Amniotic stem cell (primary cell): ENCODE measurements around the gene FN3K.
"Not testable (repeated sequence)": the region's sequence is repeated elsewhere in the genome, so short reads cannot be mapped to it uniquely, and the experiment has no call there.

ENCODE experiments used
- DNase-seq: peaks from one replicate; lab custom pipeline; 2025; lab: John Stamatoyannopoulos, UW

Gene FN3K

GRCh38 chr17:82775001-82775823 is 39.8 kb downstream of the FN3K start:
- DNase-seq: no peak

GRCh38 chr17:82776454-82776853 is 41.0 kb downstream of the FN3K start:
- no peak for DNase-seq

- DNase-seq: not testable (repeated sequence)
Observed at GRCh38 chr17:82777778-82778375, 42.5 kb downstream of the FN3K start.

DNA sequence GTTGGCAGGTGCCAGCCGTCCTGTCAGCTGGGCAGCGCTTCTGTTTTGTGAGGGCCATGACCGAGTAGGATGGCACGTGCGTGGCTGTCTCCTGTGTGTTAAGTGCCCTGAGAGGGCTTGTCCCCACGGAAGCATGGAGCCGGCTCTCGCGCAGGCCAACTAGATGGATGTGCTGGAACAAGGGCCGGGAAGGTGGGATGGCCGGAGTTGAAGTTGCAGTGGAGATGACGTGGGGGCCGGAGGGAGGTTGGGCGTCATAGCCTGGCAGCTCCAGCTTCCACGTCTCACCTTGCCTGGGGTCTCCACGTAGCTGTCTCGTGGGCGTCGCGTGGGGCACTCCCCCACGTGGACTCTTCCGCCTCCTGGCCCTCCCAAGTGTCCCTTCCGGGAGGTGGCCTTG is 44.1 kb downstream of the FN3K start:
- no peak for DNase-seq

GRCh38 chr17:82780195-82780594 is 44.8 kb downstream of the FN3K start:
- DNase-seq: no peak

DNA sequence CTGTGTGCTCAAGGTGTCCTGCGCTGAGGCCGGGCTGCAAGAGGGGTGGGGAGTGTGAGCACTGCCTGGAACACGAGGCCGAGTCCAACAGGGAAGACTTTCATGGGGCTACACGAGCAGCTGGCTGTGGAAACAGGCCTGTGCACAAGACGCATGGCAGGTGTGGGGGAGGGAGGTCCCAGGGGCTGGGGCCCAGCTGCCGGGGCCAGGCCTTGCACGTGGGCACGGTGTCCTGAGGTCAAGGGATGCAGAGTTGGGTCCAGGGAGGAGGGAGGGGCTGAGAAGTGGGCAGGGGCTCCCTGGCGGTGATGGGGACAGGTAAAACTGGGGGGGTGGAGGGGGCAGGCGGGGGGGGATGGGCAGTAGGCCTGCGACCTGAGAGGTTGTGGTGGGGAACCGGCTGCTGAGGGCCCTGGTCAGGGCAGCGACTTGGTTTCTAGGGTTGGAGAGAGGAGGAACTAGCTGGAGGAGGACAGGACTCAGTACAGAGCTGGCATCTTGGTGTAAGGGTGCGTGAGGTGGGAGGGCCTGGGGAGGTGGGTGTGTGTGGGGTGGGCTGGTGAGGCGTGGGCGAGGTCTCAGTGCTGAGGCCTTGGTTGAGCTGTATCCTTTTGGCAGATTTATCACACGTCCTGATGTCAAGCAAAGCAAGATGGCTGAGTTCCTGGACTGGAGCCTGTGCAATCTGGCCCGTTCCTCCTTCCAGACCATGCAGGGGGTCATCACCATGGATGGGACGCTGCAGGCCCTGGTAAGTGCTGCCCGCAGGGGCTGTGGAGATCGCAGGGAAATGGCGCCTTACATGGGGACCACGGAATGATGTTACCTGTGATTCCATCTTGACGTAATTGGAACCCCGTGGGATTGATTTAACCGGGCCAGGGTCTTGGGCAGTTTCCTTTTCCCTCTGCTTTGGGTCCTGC is 45.8 kb downstream of the FN3K start:
- no peak for DNase-seq

DNA sequence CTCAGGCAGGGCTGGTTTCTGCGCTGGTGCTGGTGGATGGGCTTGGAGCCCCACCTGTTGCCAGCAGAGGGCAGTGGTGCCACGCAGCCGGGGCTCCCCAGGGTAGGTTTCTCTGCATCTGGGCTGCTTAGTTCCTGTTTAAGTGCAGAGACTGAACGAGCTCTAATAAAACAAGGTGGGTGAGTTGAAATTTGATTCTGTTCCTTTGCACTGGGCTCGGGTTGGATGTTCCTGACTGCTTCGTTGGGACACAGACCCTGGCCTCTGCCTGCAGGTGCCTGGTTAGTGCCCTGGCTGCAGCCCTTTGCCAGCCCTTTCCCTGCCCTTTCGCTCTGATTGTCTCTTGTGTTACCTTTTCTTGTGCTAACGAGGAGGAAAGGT is 46.5 kb downstream of the FN3K start:
- DNase-seq: no peak

GRCh38 chr17:82782657-82783207 is 47.3 kb downstream of the FN3K start:
- DNase-seq: no peak

- no peak for DNase-seq
Observed at GRCh38 chr17:82783498-82783897, 48.1 kb downstream of the FN3K start.

- not testable (repeated sequence) for DNase-seq
Observed at GRCh38 chr17:82785581-82785980, 50.2 kb downstream of the FN3K start.

GRCh38 chr17:82786427-82786826 is 51.0 kb downstream of the FN3K start:
- DNase-seq: no peak

DNA sequence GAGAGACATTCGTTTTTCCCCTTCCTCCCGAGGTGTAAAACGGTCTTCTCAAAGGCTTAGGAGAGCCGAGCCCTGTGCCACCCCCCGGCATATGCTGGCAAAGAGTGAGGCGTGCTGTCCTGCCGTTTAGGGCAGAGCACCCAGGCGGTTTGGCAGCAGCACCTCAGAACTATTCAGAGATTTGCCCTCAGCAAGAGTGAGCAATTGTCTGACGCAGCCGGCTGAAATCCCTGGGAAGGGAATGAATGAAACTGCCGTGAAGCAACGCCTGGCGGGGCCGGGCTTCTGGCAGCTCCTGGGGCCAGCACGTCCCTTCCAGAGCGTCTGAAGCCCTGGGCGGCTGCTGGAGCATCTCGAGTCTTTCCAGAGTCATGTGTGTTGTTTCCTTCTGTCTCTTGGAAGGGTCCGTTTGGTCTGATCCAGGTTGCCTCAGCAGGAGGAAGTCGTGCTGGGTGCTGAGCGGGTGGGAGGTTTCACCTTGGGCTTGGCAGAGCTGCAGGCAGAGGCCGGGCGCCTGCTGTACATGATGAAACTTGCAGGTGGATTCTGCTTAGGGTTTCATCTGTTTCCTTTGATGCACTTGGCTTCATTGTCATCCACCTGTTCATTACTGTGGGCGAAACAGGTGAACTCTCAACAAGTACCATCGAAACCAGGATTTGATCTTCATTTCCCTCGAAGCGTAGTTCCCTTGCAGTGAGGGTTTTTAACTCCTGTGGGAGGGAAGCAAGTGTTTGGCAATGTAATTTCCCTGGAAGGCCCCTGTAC is 51.9 kb downstream of the FN3K start:
- no peak for DNase-seq

DNA sequence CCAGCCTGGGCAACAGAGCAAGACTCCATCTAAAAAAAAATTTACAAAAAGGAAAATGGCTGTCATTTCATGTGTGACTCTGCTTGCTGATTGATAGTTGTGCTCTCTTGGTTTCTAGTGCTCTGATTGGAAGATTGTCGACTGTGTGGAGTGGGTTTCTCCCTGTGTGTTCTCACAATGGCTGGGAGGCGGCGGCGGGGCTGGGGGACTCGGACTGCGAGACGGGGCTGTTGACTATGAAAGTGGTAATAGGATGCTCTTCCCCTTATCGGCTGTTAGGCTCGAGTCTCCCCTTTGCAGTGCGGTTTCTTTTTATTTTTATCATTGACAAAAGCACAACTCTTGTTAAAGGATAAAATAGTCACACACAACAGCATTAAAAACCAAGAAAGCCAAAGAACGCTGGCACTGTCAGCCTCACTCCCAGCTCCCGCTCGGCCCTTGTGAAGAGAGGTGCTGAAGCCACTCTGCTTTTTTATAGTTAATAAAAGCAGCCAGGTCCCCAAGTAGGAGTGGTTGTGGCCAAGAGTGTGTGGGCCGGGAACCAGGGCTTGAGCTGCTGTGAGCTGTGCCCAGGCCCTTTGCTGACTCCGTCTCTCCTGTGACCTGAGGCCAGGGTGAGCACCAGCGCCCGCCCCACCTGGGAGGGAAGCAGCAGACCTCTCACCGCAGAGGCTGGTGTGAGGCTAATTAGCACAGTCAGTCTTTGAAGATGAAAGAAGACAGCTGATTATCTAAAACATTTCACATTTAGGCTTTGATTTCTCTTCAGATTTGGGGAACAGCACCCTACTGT is 53.0 kb downstream of the FN3K start:
- no peak for DNase-seq

GRCh38 chr17:82789051-82789592 is 53.7 kb downstream of the FN3K start:
- no peak for DNase-seq

DNA sequence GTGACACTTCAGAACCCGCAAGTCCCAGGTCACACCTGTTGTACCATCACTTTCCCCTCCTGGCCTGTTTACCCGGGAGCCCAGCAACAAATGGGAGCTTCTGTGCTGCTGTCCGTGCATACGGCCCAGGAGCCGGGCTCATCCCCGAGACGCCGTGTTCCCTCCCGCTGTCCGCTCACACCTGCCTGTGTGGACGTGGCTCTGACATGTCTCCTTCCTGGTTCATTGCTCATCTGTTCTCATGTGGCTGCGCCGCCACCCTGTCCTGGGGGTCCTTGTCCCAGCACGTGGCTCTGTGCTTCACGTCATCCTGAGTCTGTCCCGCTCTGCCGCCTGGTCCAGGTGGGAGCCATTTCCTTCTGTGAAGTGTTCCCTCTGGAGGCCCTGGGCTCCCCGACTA is 54.4 kb downstream of the FN3K start:
- DNase-seq: no peak

DNA sequence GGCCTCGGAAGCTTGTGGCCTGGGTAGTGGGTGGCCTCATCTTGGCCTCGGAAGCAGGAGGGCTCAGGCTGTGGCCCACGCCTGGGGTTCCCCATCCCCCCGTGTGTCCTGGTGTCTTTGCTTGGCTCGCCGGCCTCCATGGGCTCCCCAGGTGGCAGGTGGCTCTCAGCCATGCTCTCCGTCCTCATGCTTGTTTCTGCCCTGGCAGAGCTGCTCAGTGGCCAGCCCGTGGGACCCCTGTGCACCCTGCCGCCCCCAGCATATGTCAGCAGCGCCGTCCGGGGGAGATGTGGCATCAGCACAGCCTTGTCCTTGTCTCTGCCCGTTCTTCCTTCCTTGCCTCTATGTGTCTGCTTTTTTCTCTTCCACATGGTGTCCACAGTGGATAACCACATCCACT is 55.0 kb downstream of the FN3K start:
- no peak for DNase-seq

GRCh38 chr17:82791532-82791931 is 56.1 kb downstream of the FN3K start:
- peak; percentile 42 for DNase-seq

DNA sequence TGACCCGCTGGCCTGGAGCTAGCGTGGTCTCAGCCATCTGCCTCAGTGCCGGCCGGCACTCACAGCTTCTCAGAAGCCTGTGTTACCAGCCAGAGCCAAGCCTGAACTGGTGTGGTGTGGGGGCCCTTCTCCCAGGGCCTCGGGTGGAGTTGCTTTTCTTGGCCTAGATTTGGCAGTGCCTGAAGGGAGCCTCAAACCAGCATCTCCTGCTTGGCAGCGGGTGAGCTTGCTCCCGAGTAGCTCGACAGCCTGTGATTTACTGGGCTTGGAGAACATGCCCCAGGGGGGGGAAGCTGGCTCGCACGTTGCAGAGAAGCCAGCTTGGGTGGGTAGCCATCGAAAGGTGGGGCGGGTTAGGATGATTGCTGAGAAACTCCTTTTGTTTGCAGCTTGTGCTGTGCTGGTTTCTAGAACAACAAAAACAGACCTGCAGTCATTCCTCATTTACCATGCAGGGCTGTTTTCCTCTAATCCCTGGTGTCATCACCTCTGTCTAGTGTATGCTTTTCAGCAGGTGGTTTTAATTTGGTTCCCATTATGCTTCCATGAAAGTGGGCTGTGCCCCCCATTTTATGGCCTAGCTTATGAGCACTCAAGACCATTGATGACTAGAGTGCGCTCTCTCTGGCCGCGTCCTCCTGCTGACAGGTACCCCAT is 58.7 kb downstream of the FN3K start:
- DNase-seq: no peak

GRCh38 chr17:82794781-82795482 is 59.5 kb downstream of the FN3K start:
- DNase-seq: no peak
